GM19397 (cell line): Measurements from ENCODE around the gene CNPY1.
A peak's percentile ranks its signal among the peaks of the same experiment; 100 is the strongest.
"Not testable (repeated sequence)": the region's sequence is repeated elsewhere in the genome, so short reads cannot be mapped to it uniquely, and the experiment has no call there.

Experiments
- ATAC-seq: cut with Tn5 transposase; IDR thresholded peaks from one replicate; pipeline ENCODE4 v1.9.1; 2021; ENCODE audit warnings: mild to moderate bottlenecking, moderate library complexity; ENCODE audit not compliant: unreplicated experiment

Gene CNPY1

GRCh38 chr7:155534691-155535090, 11.7 kb downstream of the CNPY1 start:
- no peak for ATAC-seq

- peak; percentile 61 for ATAC-seq
These were observed 12.3 kb downstream of the CNPY1 start for GRCh38 chr7:155533827-155534690.

GRCh38 chr7:155533120-155533826, 13.1 kb downstream of the CNPY1 start:
- ATAC-seq: no peak

DNA sequence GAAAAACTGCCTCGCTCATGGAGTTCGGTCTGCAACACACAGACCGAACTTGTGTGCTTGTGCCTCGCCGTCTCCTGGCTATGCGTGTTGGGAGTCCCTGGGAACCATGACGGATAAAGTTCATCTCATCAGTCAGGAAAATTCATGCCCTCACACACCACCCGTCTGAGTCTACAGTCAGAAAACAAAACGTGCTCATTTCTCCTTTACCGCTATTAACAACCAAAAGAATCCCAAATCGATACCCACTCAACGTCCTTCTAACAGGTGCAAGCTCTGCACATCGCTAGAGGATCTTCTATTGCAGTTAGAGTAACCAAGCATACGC, 13.6 kb downstream of the CNPY1 start:
- no peak for ATAC-seq

DNA sequence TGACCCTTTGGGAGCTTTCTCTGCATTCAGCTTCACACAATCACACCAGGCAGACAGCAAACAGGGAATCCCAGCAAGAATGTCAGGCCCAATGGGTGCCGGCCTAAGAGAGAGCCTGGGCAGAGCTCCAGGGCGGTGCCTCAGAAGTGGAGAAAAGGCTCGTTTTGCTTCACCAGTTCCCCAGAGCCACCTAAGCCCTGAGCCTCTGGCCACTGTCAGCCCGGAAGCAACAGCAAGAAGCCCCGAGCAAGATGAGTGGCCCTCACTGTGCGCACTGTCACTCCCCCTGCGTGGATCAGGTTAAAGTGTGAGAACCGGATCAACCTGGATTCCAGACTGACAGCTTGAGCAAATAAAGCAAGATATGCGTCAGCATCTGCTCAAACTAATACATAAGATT, 14.7 kb downstream of the CNPY1 start:
- ATAC-seq: no peak

GRCh38 chr7:155530601-155531000, 15.8 kb downstream of the CNPY1 start:
- ATAC-seq: no peak

GRCh38 chr7:155529845-155530244, 16.5 kb downstream of the CNPY1 start:
- no peak for ATAC-seq

DNA sequence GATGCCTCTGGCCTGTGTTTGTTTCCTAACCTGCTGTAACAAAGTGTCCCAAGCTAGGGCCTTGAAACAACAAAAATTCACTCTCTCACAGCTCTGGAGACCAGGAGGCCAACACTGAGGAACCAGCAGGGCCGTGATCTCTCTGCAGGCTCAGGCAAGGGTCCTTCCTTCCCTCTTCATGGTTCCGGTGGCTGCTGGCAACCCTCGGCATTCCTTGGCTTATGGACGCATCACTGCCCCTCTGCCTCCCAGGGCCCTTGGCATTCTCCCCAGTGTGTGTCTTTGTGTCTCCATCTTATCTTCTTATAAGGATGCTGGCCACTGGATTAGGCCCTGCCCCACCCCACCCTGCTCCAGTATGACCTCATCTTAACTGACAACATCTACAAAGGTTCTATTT, 17.0 kb downstream of the CNPY1 start:
- ATAC-seq: no peak

DNA sequence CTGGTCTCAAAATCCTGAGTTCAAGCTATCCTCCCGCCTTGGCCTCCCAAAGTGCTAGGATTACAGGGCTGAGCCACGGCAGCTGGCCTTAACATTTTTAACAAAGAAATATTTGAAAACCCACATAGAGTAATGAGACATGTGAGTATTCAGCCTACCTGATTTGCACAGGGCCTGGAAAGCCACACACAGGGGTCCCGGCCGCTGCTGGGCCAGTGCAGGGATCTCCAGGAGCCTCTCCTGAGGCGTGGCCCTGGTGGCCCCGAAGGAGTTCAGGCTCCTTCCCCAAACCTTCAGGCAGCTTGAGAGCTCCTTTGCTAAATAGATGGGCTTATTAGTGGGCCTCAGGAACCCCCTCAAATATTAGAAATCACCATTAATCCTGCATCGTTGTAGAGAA, 18.7 kb downstream of the CNPY1 start:
- ATAC-seq: no peak

GRCh38 chr7:155526225-155526624, 20.1 kb downstream of the CNPY1 start:
- ATAC-seq: no peak

GRCh38 chr7:155524018-155524556, 22.3 kb downstream of the CNPY1 start:
- no peak for ATAC-seq

DNA sequence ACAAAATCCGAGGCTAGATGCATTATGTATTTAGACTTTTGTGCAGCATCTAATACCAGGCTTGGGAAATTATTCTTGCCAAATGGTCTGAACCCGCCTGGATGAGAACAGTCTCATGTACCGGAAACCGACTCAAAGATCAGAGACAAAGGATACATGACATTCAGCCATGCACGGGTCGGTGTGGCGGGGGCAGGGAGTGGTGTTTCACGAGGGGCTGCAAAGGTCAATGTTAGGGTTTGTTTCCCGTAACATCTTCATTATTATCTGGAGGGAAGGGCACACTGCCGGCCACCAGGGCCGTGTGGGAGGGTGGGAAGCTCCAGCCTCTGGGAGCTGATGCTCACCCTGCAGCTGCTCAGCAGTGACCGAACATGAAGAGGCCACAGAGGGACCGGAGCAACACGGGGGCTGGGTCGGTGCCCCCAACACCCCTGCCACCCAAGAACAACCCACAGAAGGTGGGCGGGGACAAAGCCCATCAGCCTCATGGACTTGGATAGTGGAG, 23.1 kb downstream of the CNPY1 start:
- no peak for ATAC-seq

- ATAC-seq: no peak
These were observed 24.5 kb downstream of the CNPY1 start for GRCh38 chr7:155521743-155522398.

- no peak for ATAC-seq
These were observed 25.2 kb downstream of the CNPY1 start for GRCh38 chr7:155521007-155521742.

- ATAC-seq: no peak
These were observed 26.2 kb downstream of the CNPY1 start for GRCh38 chr7:155520114-155520513.

DNA sequence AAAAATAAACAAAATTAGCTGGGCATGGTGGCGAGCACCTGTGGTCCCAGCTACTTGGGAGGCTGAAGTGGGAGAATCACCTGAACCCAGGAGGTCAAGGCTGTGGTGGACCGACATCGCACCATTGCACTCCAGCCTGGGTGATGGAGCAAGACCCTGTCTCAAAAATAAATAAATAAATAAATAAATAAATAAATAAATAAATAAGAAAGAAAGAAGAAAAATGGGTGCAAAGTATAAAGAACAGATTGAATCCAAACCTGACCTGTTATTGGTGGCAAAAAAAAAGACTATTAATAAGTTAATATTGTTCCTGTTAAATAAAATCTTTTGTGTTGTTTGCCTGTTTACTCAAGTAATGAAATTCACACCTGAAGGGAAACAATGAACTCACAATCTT, 27.0 kb downstream of the CNPY1 start:
- ATAC-seq: not testable (repeated sequence)

- ATAC-seq: no peak
These were observed 27.7 kb downstream of the CNPY1 start for GRCh38 chr7:155518633-155519032.

DNA sequence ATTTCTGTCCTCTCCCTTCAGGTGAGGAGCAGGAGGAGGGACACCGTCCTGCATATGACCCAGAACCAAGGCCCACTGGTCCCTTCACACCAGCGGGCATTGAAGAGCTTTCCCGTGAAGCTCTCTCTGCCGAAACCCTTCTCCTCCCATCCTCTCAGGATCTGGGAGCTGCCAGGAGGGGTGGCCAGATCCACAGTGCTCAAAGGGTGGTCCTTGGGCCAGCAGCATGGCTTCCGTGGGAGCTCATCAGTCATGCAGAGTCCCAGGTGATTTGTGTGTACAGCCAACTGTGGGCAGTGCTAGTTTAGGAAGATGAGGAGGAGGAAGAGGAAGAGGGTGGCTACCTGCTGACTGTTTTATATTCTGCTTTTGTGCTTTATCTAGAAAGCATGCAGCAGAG, 28.4 kb downstream of the CNPY1 start:
- ATAC-seq: no peak

DNA sequence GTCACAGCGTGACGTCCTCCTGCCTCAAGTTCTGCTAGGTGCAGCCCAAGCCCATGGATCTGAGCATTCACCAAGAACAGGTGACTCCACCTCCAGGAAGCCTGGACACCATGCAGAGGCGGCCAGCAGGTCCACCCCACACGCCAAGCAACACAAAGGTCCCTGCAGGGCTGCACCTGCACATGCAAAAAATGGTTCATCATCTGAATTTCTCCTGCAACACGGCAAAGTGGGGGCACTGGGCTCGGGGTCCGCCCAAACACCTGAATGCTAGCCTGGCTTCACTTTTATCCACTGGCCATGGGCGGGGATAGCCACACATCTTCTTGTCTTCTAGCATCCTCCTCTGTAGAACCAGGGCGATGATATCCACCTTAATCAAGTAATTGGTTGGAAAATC, 28.9 kb downstream of the CNPY1 start:
- ATAC-seq: no peak

GRCh38 chr7:155516466-155516865, 29.9 kb downstream of the CNPY1 start:
- no peak for ATAC-seq

- no peak for ATAC-seq
These were observed 31.0 kb downstream of the CNPY1 start for GRCh38 chr7:155515318-155515717.
